K562 (cell line): ENCODE data around the gene PHF1. TPM values are rescaled to one million over a fixed set of nuclear protein-coding genes. Genes with fewer than 3 reads are reported as not detected.

ENCODE experiments used
- AFF4 ChIP-seq: sonication (generic); formaldehyde crosslinking; IDR thresholded peaks from 2 replicates; pipeline ENCODE4 v1.8.0; 2023; ENCODE audit warnings: mild to moderate bottlenecking, missing genetic modification reagents
- ARID3A ChIP-seq: IDR thresholded peaks from 2 replicates; pipeline ENCODE4 v1.6.1; 2012; ENCODE audit warnings: low read depth, low read length, improper control_type of control experiment, borderline replicate concordance
- ATF3 ChIP-seq, 2 experiments: fragments of 450-650 bp in 1 of 2; sonication (generic) in 1 of 2; formaldehyde crosslinking in 1 of 2; IDR thresholded peaks in 1 of 2; conservative IDR thresholded peaks in 1 of 2; 2 replicates each; pipeline versions ENCODE4 v1.6.1 to v1.8.1; 2016 to 2023; ENCODE audit warnings: mild to moderate bottlenecking in 2 of 2, moderate library complexity in 2 of 2, inconsistent platforms in 1 of 2, missing genetic modification reagents in 1 of 2
- E2F4 ChIP-seq: sonication (generic); formaldehyde crosslinking; IDR thresholded peaks from 2 replicates; pipeline ENCODE4 v1.8.0; 2022; ENCODE audit warnings: mild to moderate bottlenecking, low read depth, missing genetic modification reagents
- HINFP ChIP-seq: fragments of 450-650 bp; conservative IDR thresholded peaks from 2 replicates; pipeline ENCODE4 v1.6.1; 2016; ENCODE audit warnings: missing genetic modification characterization, low read depth, mild to moderate bottlenecking, control low read depth, missing compliant biosample characterization
- IFI16 ChIP-seq: fragments of 250-450 bp; sonication (Bioruptor Pico); IDR thresholded peaks from 2 replicates; pipeline ENCODE4 v2.1.2; 2022; ENCODE audit warnings: mild to moderate bottlenecking, inconsistent platforms
- NFRKB ChIP-seq: fragments of 450-650 bp; IDR thresholded peaks from 2 replicates; pipeline ENCODE4 v1.6.1; 2016; ENCODE audit warnings: low read depth
- SFPQ ChIP-seq: fragments of 200-400 bp; formaldehyde crosslinking; IDR thresholded peaks from 2 replicates; pipeline ENCODE4 v1.6.1; 2017; ENCODE audit warnings: mild to moderate bottlenecking, low read depth, low read length, moderate library complexity
- THAP7 ChIP-seq: fragments of 250-450 bp; sonication (Bioruptor Pico); IDR thresholded peaks from 2 replicates; pipeline ENCODE4 v1.5.0; 2021
- ZNF263 ChIP-seq: sonication (generic); formaldehyde crosslinking; IDR thresholded peaks from 2 replicates; pipeline ENCODE4 v1.8.0; 2022; ENCODE audit warnings: mild to moderate bottlenecking, missing genetic modification reagents, borderline replicate concordance
- ZSCAN32 ChIP-seq: fragments of 450-650 bp; formaldehyde crosslinking; IDR thresholded peaks from 2 replicates; pipeline ENCODE4 v1.4.0; 2020; ENCODE audit warnings: mild to moderate bottlenecking, moderate library complexity
- polyA plus RNA-seq, 8 experiments: library from polyadenylated mRNA; depleted of rRNA in 4 of 8; stranded (reverse) in 5 of 8; unstranded in 3 of 8; fragments of >200 nt; fragmentation: Nextera tagmentation in 2 of 8; fragmentation: Illumina TruSeq in 1 of 8; extraction: Ambion mirVana in 2 of 8; extraction: Trizol in 1 of 8; gene quantifications; 2 replicates each; pipeline versions ENCODE4 v1.2.1 to v1.2.3, GENCODE V29; 2011 to 2014; ENCODE audit warnings: inconsistent platforms in 1 of 8, missing spikeins in 1 of 8
- total RNA-seq, 7 experiments: library from RNA; depleted of rRNA in 6 of 7; stranded (reverse); fragments of >200 nt in 6 of 7; fragmentation: Illumina TruSeq in 2 of 7; extraction: Trizol in 2 of 7; gene quantifications; 2 replicates each; pipeline versions ENCODE4 v1.2.1 to v1.2.3, GENCODE V29; 2011 to 2021; ENCODE audit warnings: low replicate concordance in 1 of 7

The PHF1 gene
- total and polyA plus RNA-seq, 9 of the 15 experiments (the other 6 are each of a cell fraction or from before 2014, with no cell fraction given), result 3.7 to 64.2 (median 33.7) TPM

GRCh38 chr6:33428224-33428965 is 17.6 kb downstream of the PHF1 start (continued):
- TF ChIP-seq IFI16, result no peak
- TF ChIP-seq ATF3 (IDR thresholded peaks at IDR 0.05), result no peak
- peak; percentile 81; the same call in 1 of the 2 replicates for TF ChIP-seq ATF3 (CRISPR knock-in tag; conservative IDR thresholded peaks at IDR 0.05)
- TF ChIP-seq E2F4 (CRISPR knock-in tag), result peak; percentile 85; the same call in 1 of the 2 replicates
- no peak for TF ChIP-seq THAP7
- TF ChIP-seq ARID3A, result no peak
- TF ChIP-seq HINFP (tag), result no peak
- TF ChIP-seq SFPQ, result no peak
- TF ChIP-seq ZNF263 (CRISPR knock-in tag), result peak; percentile 75
- peak; percentile 78; the same call in 1 of the 2 replicates for TF ChIP-seq AFF4
- TF ChIP-seq NFRKB, result peak; percentile 59; the same call in 1 of the 2 replicates
- 0 out of 2 replicates have a peak, but pooled peaks have one; percentile 4 for TF ChIP-seq ZSCAN32 (CRISPR knock-in tag)
